ENCODE results near the gene FASN.

FASN gene

GRCh38 chr17:82060001-82060380 lies 38.0 kb downstream of the FASN start:
- Histone ChIP-seq H3K9ac (ENCODE audit: low read length) (no peak overlapping the region), H3K9me2 (replicated peaks; ENCODE audit: insufficient read depth, low read length) (no peaks in the 10 kb centered on the region), H3K27ac (ENCODE audit: low read depth, low read length) (no peak overlapping the region), H3K36me3 (ENCODE audit: low read length) (no peaks in the 10 kb centered on the region), H2AFZ (ENCODE audit: low read depth, low read length, severe bottlenecking) (no peak overlapping the region), H3K4me3 (ENCODE audit: insufficient read depth, low read length, poor library complexity, severe bottlenecking) (no peak overlapping the region), H4K20me1 (ENCODE audit: low read depth, low read length) (no peaks in the 10 kb centered on the region), H3K27me3 (ENCODE audit: low read length) (no peaks in the 10 kb centered on the region), H3K79me2 (ENCODE audit: insufficient read depth, low read length) (peaks cover 3% of the 10 kb centered on the region; the same call in 1 of the 2 replicates), H3K4me2 (ENCODE audit: low read depth, low read length, poor library complexity, severe bottlenecking) (no peak overlapping the region), H3F3A (ENCODE audit: insufficient read depth) (no peaks in the 10 kb centered on the region), H3K9me3 (ENCODE audit: insufficient read depth, low read length) (no peaks in the 10 kb centered on the region)
- TF ChIP-seq EZH2phosphoT487 (conservative IDR thresholded peaks at IDR 0.05; ENCODE audit: low read length), result no peak
- TF ChIP-seq, protein P1, sequence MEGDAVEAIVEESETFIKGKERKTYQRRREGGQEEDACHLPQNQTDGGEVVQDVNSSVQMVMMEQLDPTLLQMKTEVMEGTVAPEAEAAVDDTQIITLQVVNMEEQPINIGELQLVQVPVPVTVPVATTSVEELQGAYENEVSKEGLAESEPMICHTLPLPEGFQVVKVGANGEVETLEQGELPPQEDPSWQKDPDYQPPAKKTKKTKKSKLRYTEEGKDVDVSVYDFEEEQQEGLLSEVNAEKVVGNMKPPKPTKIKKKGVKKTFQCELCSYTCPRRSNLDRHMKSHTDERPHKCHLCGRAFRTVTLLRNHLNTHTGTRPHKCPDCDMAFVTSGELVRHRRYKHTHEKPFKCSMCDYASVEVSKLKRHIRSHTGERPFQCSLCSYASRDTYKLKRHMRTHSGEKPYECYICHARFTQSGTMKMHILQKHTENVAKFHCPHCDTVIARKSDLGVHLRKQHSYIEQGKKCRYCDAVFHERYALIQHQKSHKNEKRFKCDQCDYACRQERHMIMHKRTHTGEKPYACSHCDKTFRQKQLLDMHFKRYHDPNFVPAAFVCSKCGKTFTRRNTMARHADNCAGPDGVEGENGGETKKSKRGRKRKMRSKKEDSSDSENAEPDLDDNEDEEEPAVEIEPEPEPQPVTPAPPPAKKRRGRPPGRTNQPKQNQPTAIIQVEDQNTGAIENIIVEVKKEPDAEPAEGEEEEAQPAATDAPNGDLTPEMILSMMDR (IDR thresholded peaks at IDR 0.05; ENCODE audit: insufficient read depth, low read length, poor library complexity, severe bottlenecking), result no peak

DNA sequence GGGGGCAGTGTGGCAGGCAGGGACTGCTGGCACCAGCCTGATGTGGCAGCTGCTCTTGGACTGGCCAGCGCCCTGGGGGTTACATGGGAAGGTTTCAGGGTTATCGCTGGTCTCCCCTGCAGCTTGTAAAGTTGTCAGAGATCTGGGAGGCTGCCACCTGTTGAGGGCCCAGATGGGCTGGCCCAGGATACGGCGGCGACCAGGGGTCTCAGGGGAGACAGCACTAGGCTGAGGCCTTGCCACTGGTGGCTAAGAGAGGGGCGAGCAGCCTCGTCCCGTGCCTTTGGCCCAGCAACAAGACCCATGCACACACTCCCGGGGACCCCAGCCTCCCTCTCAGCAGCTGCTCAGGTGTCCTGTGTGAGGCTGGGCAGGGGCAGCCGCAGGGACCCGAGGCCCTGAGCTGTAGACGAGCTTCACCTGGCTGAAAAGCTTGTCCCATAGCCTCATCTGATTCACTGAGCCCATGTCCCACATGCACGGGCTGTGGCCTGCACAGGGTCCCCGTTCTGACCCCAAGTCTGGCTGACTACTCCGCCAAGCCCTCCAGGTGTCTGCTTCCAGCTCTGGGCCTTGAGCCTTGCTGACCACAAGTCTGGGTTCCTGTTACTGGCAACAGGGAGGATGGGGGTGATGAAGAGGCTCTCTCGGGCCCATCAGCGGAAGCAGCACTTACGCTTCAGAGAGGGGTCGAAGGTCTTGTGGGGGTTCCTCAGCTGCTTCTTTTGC lies 38.6 kb downstream of the FASN start:
- H3K27me3 ChIP-seq (ENCODE audit: low read length), result no peaks in the 10 kb centered on the region
- H4K20me1 ChIP-seq (ENCODE audit: low read depth, low read length), result no peaks in the 10 kb centered on the region
- no peak overlapping the region for H2AFZ ChIP-seq (ENCODE audit: low read depth, low read length, severe bottlenecking)
- H3K9me2 ChIP-seq (replicated peaks; ENCODE audit: insufficient read depth, low read length), result no peaks in the 10 kb centered on the region
- no peaks in the 10 kb centered on the region for H3F3A ChIP-seq (ENCODE audit: insufficient read depth)
- no peaks in the 10 kb centered on the region for H3K36me3 ChIP-seq (ENCODE audit: low read length)
- no peak overlapping the region for H3K4me2 ChIP-seq (ENCODE audit: low read depth, low read length, poor library complexity, severe bottlenecking)
- no peak overlapping the region for H3K27ac ChIP-seq (ENCODE audit: low read depth, low read length)
- H3K79me2 ChIP-seq (ENCODE audit: insufficient read depth, low read length), result no peaks in the 10 kb centered on the region
- TF ChIP-seq, protein P1 (IDR thresholded peaks at IDR 0.05; ENCODE audit: insufficient read depth, low read length, poor library complexity, severe bottlenecking), result no peak
- H3K9me3 ChIP-seq (ENCODE audit: insufficient read depth, low read length), result no peaks in the 10 kb centered on the region
- no peak overlapping the region for H3K4me3 ChIP-seq (ENCODE audit: insufficient read depth, low read length, poor library complexity, severe bottlenecking)
- H3K9ac ChIP-seq (ENCODE audit: low read length), result no peak overlapping the region

- Histone ChIP-seq H3F3A (ENCODE audit: insufficient read depth) (no peaks in the 10 kb centered on the region), H3K4me2 (ENCODE audit: low read depth, low read length, poor library complexity, severe bottlenecking) (no peak overlapping the region), H3K9me3 (ENCODE audit: insufficient read depth, low read length) (no peaks in the 10 kb centered on the region), H2AFZ (ENCODE audit: low read depth, low read length, severe bottlenecking) (no peak overlapping the region), H4K20me1 (ENCODE audit: low read depth, low read length) (no peaks in the 10 kb centered on the region), H3K27me3 (ENCODE audit: low read length) (no peaks in the 10 kb centered on the region), H3K79me2 (ENCODE audit: insufficient read depth, low read length) (no peaks in the 10 kb centered on the region), H3K9ac (ENCODE audit: low read length) (no peak overlapping the region), H3K36me3 (ENCODE audit: low read length) (no peaks in the 10 kb centered on the region), H3K9me2 (replicated peaks; ENCODE audit: insufficient read depth, low read length) (no peaks in the 10 kb centered on the region), H3K27ac (ENCODE audit: low read depth, low read length) (no peak overlapping the region), H3K4me3 (ENCODE audit: insufficient read depth, low read length, poor library complexity, severe bottlenecking) (no peak overlapping the region)
- no peak for TF ChIP-seq EZH2phosphoT487 (conservative IDR thresholded peaks at IDR 0.05; ENCODE audit: low read length)
- TF ChIP-seq, protein P1 (IDR thresholded peaks at IDR 0.05; ENCODE audit: insufficient read depth, low read length, poor library complexity, severe bottlenecking), result no peak
These were observed 39.2 kb downstream of the FASN start for GRCh38 chr17:82058855-82059249.

Measured in SU-DHL-6 (cell line).